SU-DHL-6 (cell line): ENCODE data around the gene MBP.

Experiments
- H2AFZ ChIP-seq: fragments of 200-600 bp; sonication (generic); 2 replicates; pipeline ENCODE4 v1.6.1; 2014; ENCODE audit warnings: low read depth, mild to moderate bottlenecking, moderate library complexity, mixed read lengths, antibody characterized with exemption, low read length; ENCODE audit not compliant: severe bottlenecking
- H3F3A ChIP-seq: fragments of 200-600 bp; shearing (Covaris generic); 2 replicates; pipeline ENCODE4 v1.6.0; 2016; ENCODE audit warnings: antibody characterized with exemption, mild to moderate bottlenecking; ENCODE audit not compliant: insufficient read depth
- H3K27ac ChIP-seq: fragments of 200-600 bp; sonication (generic); 2 replicates; pipeline ENCODE4 v1.5.1; 2016; ENCODE audit warnings: low read depth, mild to moderate bottlenecking, low read length, moderate library complexity, mixed read lengths
- H3K27me3 ChIP-seq: fragments of 200-600 bp; sonication (generic), shearing (Covaris generic); 2 replicates; pipeline ENCODE4 v1.6.0; 2014; ENCODE audit warnings: mild to moderate bottlenecking, low read length
- H3K36me3 ChIP-seq: fragments of 200-600 bp; sonication (generic); 2 replicates; pipeline ENCODE4 v1.6.1; 2014; ENCODE audit warnings: mild to moderate bottlenecking, low read length, mixed read lengths
- H3K4me2 ChIP-seq: fragments of 300-600, 200-600 bp; shearing (Covaris generic), sonication (generic); 2 replicates; pipeline ENCODE4 v1.6.0; 2014; ENCODE audit warnings: low read length, low read depth, mild to moderate bottlenecking; ENCODE audit not compliant: poor library complexity, severe bottlenecking
- H3K4me3 ChIP-seq: fragments of 200-600 bp; sonication (generic); 2 replicates; pipeline ENCODE4 v1.5.1; 2014; ENCODE audit warnings: antibody characterized with exemption, low read length, mild to moderate bottlenecking, mixed read lengths; ENCODE audit not compliant: insufficient read depth, poor library complexity, severe bottlenecking
- H3K79me2 ChIP-seq: fragments of 200-600 bp; sonication (generic); 2 replicates; pipeline ENCODE4 v1.6.1; 2014; ENCODE audit warnings: mild to moderate bottlenecking, low read length, moderate library complexity; ENCODE audit not compliant: insufficient read depth
- H3K9ac ChIP-seq: fragments of 200-600 bp; sonication (generic); 2 replicates; pipeline ENCODE4 v1.7.0; 2014; ENCODE audit warnings: mild to moderate bottlenecking, low read length
- H3K9me2 ChIP-seq: fragments of 200-600 bp; sonication (generic); replicated peaks from 2 replicates; pipeline ENCODE4 v1.6.1; 2014; ENCODE audit warnings: low read length; ENCODE audit not compliant: insufficient read depth
- H3K9me3 ChIP-seq: fragments of 200-600 bp; sonication (generic); 2 replicates; pipeline ENCODE4 v1.6.1; 2014; ENCODE audit warnings: low read length, mixed read lengths; ENCODE audit not compliant: insufficient read depth
- H4K20me1 ChIP-seq: fragments of 200-600 bp; sonication (generic); 2 replicates; pipeline ENCODE4 v1.6.1; 2014; ENCODE audit warnings: low read depth, mild to moderate bottlenecking, antibody characterized with exemption, low read length, moderate library complexity, mixed read lengths
- CTCF ChIP-seq: fragments of 200-600 bp; sonication (generic); IDR thresholded peaks from one replicate; pipeline ENCODE4 v1.5.1; 2017; ENCODE audit warnings: antibody characterized with exemption, mild to moderate bottlenecking, low read length, moderate library complexity; ENCODE audit not compliant: insufficient read depth, poor library complexity, severe bottlenecking
- EZH2phosphoT487 ChIP-seq: fragments of 200-600 bp; sonication (generic), shearing (Covaris generic); conservative IDR thresholded peaks from 2 replicates; pipeline ENCODE4 v1.6.1; 2018; ENCODE audit warnings: mild to moderate bottlenecking, antibody characterized with exemption, low read length, moderate library complexity, mixed read lengths

The MBP gene

GRCh38 chr18:77087393-77088141, 45.0 kb downstream of the MBP start:
- Histone ChIP-seq H3K36me3 (no peaks in the 10 kb centered on the region), H3K4me2 (no peak overlapping the region), H3K27ac (no peak overlapping the region)

GRCh38 chr18:77086656-77087392, 45.8 kb downstream of the MBP start:
- Histone ChIP-seq H3K36me3 (no peaks in the 10 kb centered on the region), H3K9me3 (no peaks in the 10 kb centered on the region), H3K27ac (no peak overlapping the region), H3F3A (peaks cover 22% of the 10 kb centered on the region), H3K79me2 (peaks cover 92% of the 10 kb centered on the region), H3K4me3 (no peak overlapping the region), H4K20me1 (no peaks in the 10 kb centered on the region), H3K9ac (no peak overlapping the region), H3K9me2 (no peaks in the 10 kb centered on the region), H2AFZ (no peak overlapping the region), H3K27me3 (no peaks in the 10 kb centered on the region), H3K4me2 (no peak overlapping the region)
- TF ChIP-seq CTCF (no peak), EZH2phosphoT487 (no peak)

More at GRCh38 chr18:77087393-77088141, 45.0 kb downstream of the MBP start:
- Histone ChIP-seq H2AFZ (no peak overlapping the region), H3K9me3 (no peaks in the 10 kb centered on the region), H3K79me2 (peaks cover 91% of the 10 kb centered on the region), H3K9me2 (no peaks in the 10 kb centered on the region), H3K9ac (no peak overlapping the region), H4K20me1 (no peaks in the 10 kb centered on the region), H3K27me3 (no peaks in the 10 kb centered on the region), H3F3A (peaks cover 19% of the 10 kb centered on the region; the same call in 1 of the 2 replicates), H3K4me3 (no peak overlapping the region)
- TF ChIP-seq EZH2phosphoT487 (no peak), CTCF (no peak)

- Histone ChIP-seq H3F3A (peaks cover 27% of the 10 kb centered on the region), H3K4me2 (no peak overlapping the region), H3K9ac (no peak overlapping the region), H3K4me3 (no peak overlapping the region), H4K20me1 (no peaks in the 10 kb centered on the region), H3K27ac (no peak overlapping the region), H2AFZ (no peak overlapping the region), H3K9me3 (no peaks in the 10 kb centered on the region), H3K9me2 (no peaks in the 10 kb centered on the region), H3K79me2 (peaks cover 92% of the 10 kb centered on the region), H3K36me3 (no peaks in the 10 kb centered on the region), H3K27me3 (no peaks in the 10 kb centered on the region)
- TF ChIP-seq CTCF (no peak), EZH2phosphoT487 (no peak)
Observed at GRCh38 chr18:77086034-77086433, 46.5 kb downstream of the MBP start.
